NB4 (cell line): ENCODE measurements around the gene STEEP1.

Source experiments
- DNase-seq: peaks from one replicate; pipeline ENCODE4 v3.0.0; 2010; ENCODE audit warnings: low read depth
- H3K4me3 ChIP-seq: one replicate; pipeline ENCODE4 v1.5.1; 2011; ENCODE audit warnings: mild to moderate bottlenecking, low read depth, low read length, moderate library complexity
- CTCF ChIP-seq: IDR thresholded peaks from one replicate; pipeline ENCODE4 v1.5.1; 2012; ENCODE audit warnings: low read depth, low read length
- MAX ChIP-seq: IDR thresholded peaks from 2 replicates; pipeline ENCODE4 v1.6.1; 2011; ENCODE audit warnings: low read depth, low read length
- MYC ChIP-seq: IDR thresholded peaks from 2 replicates; pipeline ENCODE4 v1.6.1; 2011; ENCODE audit warnings: low read depth, low read length
- POLR2A ChIP-seq: IDR thresholded peaks from 2 replicates; pipeline ENCODE4 v1.6.1; 2011; ENCODE audit warnings: mild to moderate bottlenecking; ENCODE audit not compliant: insufficient read length; ENCODE audit errors: extremely low read depth

The STEEP1 gene

GRCh38 chrX:119541188-119541587 lies 24.0 kb downstream of the STEEP1 start:
- no peak overlapping the region for H3K4me3 ChIP-seq
- DNase-seq: no peak
- TF ChIP-seq POLR2A (no peak), CTCF (no peak), MAX (no peak), MYC (no peak)

- TF ChIP-seq MYC: no peak
- peak; percentile 27 for TF ChIP-seq CTCF
- no peak overlapping the region for H3K4me3 ChIP-seq
- DNase-seq: no peak
These were observed 25.3 kb downstream of the STEEP1 start for GRCh38 chrX:119539872-119540271.

- no peak overlapping the region for H3K4me3 ChIP-seq
- no peak for DNase-seq
- TF ChIP-seq MAX: no peak
- TF ChIP-seq MYC: no peak
- TF ChIP-seq POLR2A: no peak
- TF ChIP-seq CTCF: no peak
These were observed 27.7 kb downstream of the STEEP1 start for GRCh38 chrX:119537487-119537886.

DNA sequence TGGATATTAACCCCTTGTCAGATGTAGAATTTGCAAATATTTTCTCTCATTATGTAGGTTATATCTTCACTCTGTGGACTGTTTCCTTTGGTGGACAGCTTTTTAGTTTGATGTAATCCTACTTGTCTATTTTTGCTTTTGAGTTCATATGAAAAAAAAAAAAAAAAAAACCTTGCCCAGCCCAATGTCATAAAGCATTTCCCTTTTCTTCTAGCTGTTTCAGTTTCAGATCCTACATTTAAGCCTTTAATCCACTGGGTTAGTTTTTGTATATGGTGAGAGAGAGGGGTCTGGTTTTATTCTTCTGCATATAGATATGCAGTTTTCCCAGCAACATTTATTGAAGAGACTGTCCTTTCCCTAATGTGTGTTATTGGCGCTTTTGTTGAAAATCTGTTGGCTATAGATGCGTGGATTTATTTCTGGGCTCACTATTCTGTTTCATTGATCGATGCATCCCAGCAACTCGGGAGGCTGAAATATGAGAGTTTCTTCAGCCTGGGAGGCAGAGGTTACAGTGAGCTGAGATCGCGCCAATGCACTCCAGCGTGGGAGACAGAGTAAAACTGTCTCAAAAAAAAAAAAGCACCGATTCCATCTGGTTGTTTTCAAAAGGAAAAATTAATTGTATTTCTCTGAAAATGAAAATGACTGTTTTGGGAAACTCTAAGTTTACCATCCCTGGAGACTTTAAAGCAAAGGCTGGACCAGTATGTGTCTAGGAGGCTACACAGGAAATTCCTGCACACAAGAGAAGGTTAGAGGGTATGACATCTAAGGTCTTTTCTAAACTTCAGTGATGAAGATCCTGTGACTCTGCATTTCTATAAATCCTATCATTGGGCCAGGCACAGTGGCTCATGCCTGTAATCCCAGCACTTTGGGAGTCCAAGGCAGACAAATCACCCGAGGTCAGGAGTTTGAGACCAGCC lies 35.6 kb downstream of the STEEP1 start:
- no peak for TF ChIP-seq MAX
- no peak for TF ChIP-seq MYC
- TF ChIP-seq CTCF: no peak
- no peak for TF ChIP-seq POLR2A
- no peak for DNase-seq
- no peak overlapping the region for H3K4me3 ChIP-seq

DNA sequence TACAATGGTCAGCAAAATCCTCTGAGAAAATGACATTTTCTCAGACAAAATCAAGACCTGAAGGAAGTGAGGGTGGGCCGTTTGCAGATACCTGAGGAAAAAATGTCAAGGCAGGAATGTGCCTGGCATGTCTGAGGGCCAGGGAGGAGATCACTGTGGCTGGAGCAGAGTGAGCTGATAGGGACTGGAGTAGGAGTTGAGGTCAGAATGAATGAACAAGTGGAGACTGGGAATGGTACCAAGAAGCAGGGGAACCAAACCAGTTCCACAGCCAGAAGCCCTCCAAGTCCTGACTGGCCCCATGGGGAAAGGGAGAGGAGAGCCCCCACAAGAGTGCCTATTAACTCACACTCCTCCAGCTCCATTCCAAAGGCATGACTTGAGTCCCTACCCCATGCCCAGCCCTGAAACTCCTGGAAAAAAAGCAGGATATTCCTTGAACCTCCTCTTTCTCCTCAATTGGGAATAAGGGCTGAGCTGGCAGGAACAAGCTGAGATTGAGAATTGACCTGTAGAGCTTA lies 41.5 kb downstream of the STEEP1 start:
- H3K4me3 ChIP-seq: no peak overlapping the region
- DNase-seq: no peak
- TF ChIP-seq CTCF (no peak), POLR2A (no peak), MYC (no peak), MAX (no peak)

DNA sequence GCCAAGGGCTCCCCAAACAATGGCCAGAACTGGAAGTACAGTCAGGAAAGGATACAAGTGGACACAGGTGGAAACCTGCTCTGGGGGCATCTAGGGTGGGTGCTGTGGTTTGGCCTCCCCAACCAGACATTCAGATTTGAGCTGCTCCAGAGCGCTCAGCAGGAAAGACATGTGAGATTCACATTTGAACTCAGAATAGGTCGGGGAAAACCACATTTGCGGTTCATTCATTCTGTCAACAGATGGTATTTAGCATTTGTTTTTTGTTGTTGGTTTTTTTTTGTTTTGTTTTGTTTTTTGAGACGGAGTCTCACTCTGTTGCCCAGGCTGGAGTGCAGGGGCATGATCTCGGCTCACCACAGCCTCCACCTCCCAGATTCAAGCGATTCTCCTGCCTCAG lies 44.0 kb downstream of the STEEP1 start:
- DNase-seq: no peak

More for the DNA sequence above, 44.0 kb downstream of the STEEP1 start:
- H3K4me3 ChIP-seq: no peak overlapping the region
- TF ChIP-seq POLR2A (no peak), MYC (no peak), CTCF (no peak), MAX (no peak)
